Measurements from ENCODE around the gene RARB.

GRCh38 chr3:25527801-25528200 is 99.7 kb downstream of the RARB start:
- TF ChIP-seq CTCF (IDR thresholded peaks at IDR 0.05; ENCODE audit: low read length) = no peak
- no peak for TF ChIP-seq EZH2 (IDR thresholded peaks at IDR 0.05; ENCODE audit: borderline replicate concordance, low read length)
